Mammary epithelial cell (primary cell): ENCODE data around the gene PNMA1.

Source experiments
- CTCF ChIP-seq, 2 donors: IDR thresholded peaks in 1 of 2; conservative IDR thresholded peaks in 1 of 2; 2 replicates each; pipeline ENCODE4 v1.5.1; 2011 to 2012; ENCODE audit warnings: inconsistent platforms in 2 of 2, low read length in 2 of 2, mild to moderate bottlenecking in 2 of 2, control low read depth in 1 of 2, low read depth in 1 of 2; ENCODE audit not compliant: insufficient read depth in 1 of 2; ENCODE audit errors: extremely low read depth in 1 of 2
- EZH2 ChIP-seq: IDR thresholded peaks from 2 replicates; pipeline ENCODE4 v1.6.1; 2012; ENCODE audit warnings: low read length, inconsistent platforms, borderline replicate concordance

- TF ChIP-seq CTCF (conservative IDR thresholded peaks at IDR 0.05 in 1 of 2, IDR thresholded peaks at IDR 0.05 in 1 of 2; ENCODE audit: extremely low read depth in 1 of 2, insufficient read depth in 1 of 2, low read depth in 1 of 2, low read length in 2 of 2) (no peak), EZH2 (no peak)
Observed at GRCh38 chr14:73713803-73714655, at the start of gene PNMA1.
